Measurements from ENCODE around the gene BAZ1B.
"Not testable (repeated sequence)": the region's sequence is repeated elsewhere in the genome, so short reads cannot be mapped to it uniquely, and the experiment has no call there.

The BAZ1B gene

GRCh38 chr7:73526896-73527821 is 5.1 kb upstream of the BAZ1B start:
- Histone ChIP-seq H3K4me2 (ENCODE audit: insufficient read depth, low read length) (peak overlapping the region; percentile 57), H3K79me2 (ENCODE audit: insufficient read depth, low read length) (peaks cover 36% of the 10 kb centered on the region), H3K27ac (ENCODE audit: low read length) (peak overlapping the region; percentile 85), H3K4me1 (ENCODE audit: insufficient read depth, low read length) (peaks cover 69% of the 10 kb centered on the region), H2AFZ (ENCODE audit: low read depth, low read length) (no peak overlapping the region), H4K20me1 (ENCODE audit: insufficient read depth, low read length) (no peaks in the 10 kb centered on the region), H3K36me3 (ENCODE audit: insufficient read depth, low read length) (no peaks in the 10 kb centered on the region), H3K9me3 (ENCODE audit: insufficient read depth, low read length, severe bottlenecking) (no peaks in the 10 kb centered on the region), H3K9ac (ENCODE audit: low read depth, low read length) (peak overlapping the region; percentile 46), H3K27me3 (ENCODE audit: insufficient read depth, low read length, poor library complexity) (no peaks in the 10 kb centered on the region), H3K4me3 (ENCODE audit: low read depth in 1 of 2, low read length in 2 of 2) (no peak overlapping the region)
- peak; percentile 43 for ATAC-seq (ENCODE audit: insufficient read depth, low read depth)
- TF ChIP-seq EZH2 (IDR thresholded peaks at IDR 0.05; ENCODE audit: borderline replicate concordance, low read depth, low read length, severe bottlenecking), result no peak
- TF ChIP-seq CTCF (IDR thresholded peaks at IDR 0.05; ENCODE audit: borderline replicate concordance, extremely low read depth, low read length, poor library complexity, severe bottlenecking), result no peak
- DNase-seq, result peak; percentile 74

- H3K36me3 ChIP-seq (ENCODE audit: insufficient read depth, low read length); DNase-seq; H2AFZ ChIP-seq (ENCODE audit: low read depth, low read length); ATAC-seq (ENCODE audit: insufficient read depth, low read depth); H3K27me3 ChIP-seq (ENCODE audit: insufficient read depth, low read length, poor library complexity); H4K20me1 ChIP-seq (ENCODE audit: insufficient read depth, low read length); H3K9me3 ChIP-seq (ENCODE audit: insufficient read depth, low read length, severe bottlenecking): not testable (repeated sequence)
- peak overlapping the region in 1 of 2 experiments; percentile 57; a peak in 3 of 4 replicates for H3K4me3 ChIP-seq (ENCODE audit: low read depth in 1 of 2, low read length in 2 of 2)
- peak overlapping the region; percentile 94 for H3K27ac ChIP-seq (ENCODE audit: low read length)
- peak overlapping the region; percentile 66 for H3K9ac ChIP-seq (ENCODE audit: low read depth, low read length)
- peaks cover 69% of the 10 kb centered on the region for H3K4me1 ChIP-seq (ENCODE audit: insufficient read depth, low read length)
- H3K79me2 ChIP-seq (ENCODE audit: insufficient read depth, low read length), result peaks cover 45% of the 10 kb centered on the region
- H3K4me2 ChIP-seq (ENCODE audit: insufficient read depth, low read length), result peak overlapping the region; percentile 88
Measured at GRCh38 chr7:73526158-73526494, 4.0 kb upstream of the BAZ1B start.

GRCh38 chr7:73521636-73522104 is 423 bp downstream of the BAZ1B start:
- no peak for DNase-seq
- H3K36me3 ChIP-seq (ENCODE audit: insufficient read depth, low read length), result peaks cover 38% of the 10 kb centered on the region
- no peaks in the 10 kb centered on the region for H3K27me3 ChIP-seq (ENCODE audit: insufficient read depth, low read length, poor library complexity)
- H3K4me3 ChIP-seq (ENCODE audit: low read depth in 1 of 2, low read length in 2 of 2), result peak overlapping the region; percentile 62 to 75
- peaks cover 76% of the 10 kb centered on the region for H3K4me1 ChIP-seq (ENCODE audit: insufficient read depth, low read length)
- ATAC-seq (ENCODE audit: insufficient read depth, low read depth), result peak; percentile 44
- peak overlapping the region; percentile 96 for H3K27ac ChIP-seq (ENCODE audit: low read length)
- no peaks in the 10 kb centered on the region for H3K9me3 ChIP-seq (ENCODE audit: insufficient read depth, low read length, severe bottlenecking)
- H3K9ac ChIP-seq (ENCODE audit: low read depth, low read length), result peak overlapping the region; percentile 94
- H2AFZ ChIP-seq (ENCODE audit: low read depth, low read length), result peak overlapping the region; percentile 37
- H3K4me2 ChIP-seq (ENCODE audit: insufficient read depth, low read length), result peak overlapping the region; percentile 93
- peaks cover 73% of the 10 kb centered on the region for H3K79me2 ChIP-seq (ENCODE audit: insufficient read depth, low read length)
- TF ChIP-seq CTCF (IDR thresholded peaks at IDR 0.05; ENCODE audit: borderline replicate concordance, extremely low read depth, low read length, poor library complexity, severe bottlenecking) (no peak), EZH2 (IDR thresholded peaks at IDR 0.05; ENCODE audit: borderline replicate concordance, low read depth, low read length, severe bottlenecking) (no peak)
- peaks cover 43% of the 10 kb centered on the region for H4K20me1 ChIP-seq (ENCODE audit: insufficient read depth, low read length)
